CD4-positive, alpha-beta T cell treated with Interleukin-1 beta for 1 hour (primary cell): ENCODE data around the gene MRTFB.

Experiments used
- DNase-seq, 2 donors: peaks; one replicate each; pipeline ENCODE4 v3.0.0-alpha.2; 2020 to 2022

The MRTFB gene

GRCh38 chr16:14196011-14196410 lies 124.9 kb downstream of the MRTFB start:
- no peak for DNase-seq

- no peak for DNase-seq
Measured at GRCh38 chr16:14196539-14196938, 125.4 kb downstream of the MRTFB start.

GRCh38 chr16:14198012-14198411 lies 126.9 kb downstream of the MRTFB start:
- no peak for DNase-seq

- no peak for DNase-seq
Measured at GRCh38 chr16:14198572-14198971, 127.5 kb downstream of the MRTFB start.

GRCh38 chr16:14199199-14199598 lies 128.1 kb downstream of the MRTFB start:
- no peak for DNase-seq

GRCh38 chr16:14199624-14200023 lies 128.5 kb downstream of the MRTFB start:
- DNase-seq, result no peak

- DNase-seq, result no peak
Measured at GRCh38 chr16:14202095-14202494, 131.0 kb downstream of the MRTFB start.

GRCh38 chr16:14202697-14203096 lies 131.6 kb downstream of the MRTFB start:
- DNase-seq, result no peak

GRCh38 chr16:14203166-14203565 lies 132.0 kb downstream of the MRTFB start:
- DNase-seq, result no peak

GRCh38 chr16:14205666-14206065 lies 134.5 kb downstream of the MRTFB start:
- no peak for DNase-seq

- DNase-seq, result no peak
Measured at GRCh38 chr16:14211856-14212543, 140.9 kb downstream of the MRTFB start.

GRCh38 chr16:14215941-14216340 lies 144.8 kb downstream of the MRTFB start:
- no peak for DNase-seq

- DNase-seq, result no peak
Measured at GRCh38 chr16:14219983-14220382, 148.9 kb downstream of the MRTFB start.

- DNase-seq, result no peak
Measured at GRCh38 chr16:14223632-14224031, 152.5 kb downstream of the MRTFB start.

GRCh38 chr16:14225457-14225856 lies 154.3 kb downstream of the MRTFB start:
- DNase-seq, result no peak

- DNase-seq, result no peak
Measured at GRCh38 chr16:14232106-14232864, 161.2 kb downstream of the MRTFB start.

- DNase-seq, result no peak
Measured at GRCh38 chr16:14236401-14236800, 165.3 kb downstream of the MRTFB start.

- DNase-seq, result no peak
Measured at GRCh38 chr16:14238756-14239155, 167.6 kb downstream of the MRTFB start.

- DNase-seq, result no peak
Measured at GRCh38 chr16:14239791-14240190, 168.7 kb downstream of the MRTFB start.

- no peak for DNase-seq
Measured at GRCh38 chr16:14240219-14240843, 169.2 kb downstream of the MRTFB start.

- no peak for DNase-seq
Measured at GRCh38 chr16:14240964-14241363, 169.8 kb downstream of the MRTFB start.

- no peak for DNase-seq
Measured at GRCh38 chr16:14241631-14242030, 170.5 kb downstream of the MRTFB start.

GRCh38 chr16:14242769-14243168 lies 171.7 kb downstream of the MRTFB start:
- DNase-seq, result no peak
